BE2C (cell line): ENCODE measurements around the gene KCNK4.
A peak's percentile ranks its signal among the peaks of the same experiment; 100 is the strongest.

ENCODE experiments used
- DNase-seq: peaks from one replicate; pipeline ENCODE4 v3.0.0-alpha.2; 2020
- H3K27me3 ChIP-seq: fragments of 250-450 bp; sonication (Bioruptor Pico); 2 replicates; pipeline ENCODE4 v1.5.1; 2020; ENCODE audit warnings: mild to moderate bottlenecking
- H3K36me3 ChIP-seq: fragments of 250-450 bp; sonication (Bioruptor Pico); 2 replicates; pipeline ENCODE4 v1.5.1; 2020; ENCODE audit warnings: mild to moderate bottlenecking
- H3K4me1 ChIP-seq: fragments of 250-450 bp; sonication (Bioruptor Pico); 2 replicates; pipeline ENCODE4 v1.5.1; 2020
- H3K4me3 ChIP-seq: 2 replicates; pipeline ENCODE4 v1.5.1; 2011; ENCODE audit warnings: low read depth, low read length
- H3K9me3 ChIP-seq: fragments of 250-450 bp; sonication (Bioruptor Pico); 2 replicates; pipeline ENCODE4 v1.5.1; 2020
- TF ChIP-seq, protein P1 (sequence below): IDR thresholded peaks from 2 replicates; pipeline ENCODE4 v1.5.1; 2012; ENCODE audit warnings: mild to moderate bottlenecking, low read depth, low read length

KCNK4 gene

DNA sequence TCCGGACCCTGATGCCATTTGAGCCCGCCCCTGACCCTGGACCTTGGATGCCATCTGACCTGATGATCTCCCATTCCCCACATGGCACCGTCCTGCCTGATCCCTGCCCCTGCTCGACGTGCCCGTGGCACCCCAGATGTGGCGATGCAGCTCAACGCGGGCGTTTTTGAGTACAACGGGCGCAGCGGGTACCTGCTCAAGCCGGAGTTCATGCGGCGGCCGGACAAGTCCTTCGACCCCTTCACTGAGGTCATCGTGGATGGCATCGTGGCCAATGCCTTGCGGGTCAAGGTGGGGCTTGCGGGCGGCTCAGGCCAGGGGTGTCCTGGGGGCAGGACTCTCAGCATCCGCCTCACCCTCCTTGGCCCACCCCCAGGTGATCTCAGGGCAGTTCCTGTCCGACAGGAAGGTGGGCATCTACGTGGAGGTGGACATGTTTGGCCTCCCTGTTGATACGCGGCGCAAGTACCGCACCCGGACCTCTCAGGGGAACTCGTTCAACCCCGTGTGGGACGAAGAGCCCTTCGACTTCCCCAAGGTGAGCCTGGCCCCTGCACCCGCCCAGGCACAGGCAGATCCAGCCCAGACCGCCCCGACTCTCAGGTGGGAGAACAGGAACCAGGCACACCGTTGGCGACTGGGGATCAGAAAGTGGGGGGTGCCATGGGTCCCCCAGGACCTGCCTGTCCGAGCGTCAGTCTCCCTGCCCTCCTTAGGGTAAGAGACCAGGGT is 28.7 kb upstream of the KCNK4 start:
- Histone ChIP-seq H3K4me1 (peaks cover 16% of the 10 kb centered on the region), H3K4me3 (no peak overlapping the region), H3K27me3 (no peaks in the 10 kb centered on the region), H3K9me3 (no peaks in the 10 kb centered on the region), H3K36me3 (peaks cover 6% of the 10 kb centered on the region)
- TF ChIP-seq, protein P1, sequence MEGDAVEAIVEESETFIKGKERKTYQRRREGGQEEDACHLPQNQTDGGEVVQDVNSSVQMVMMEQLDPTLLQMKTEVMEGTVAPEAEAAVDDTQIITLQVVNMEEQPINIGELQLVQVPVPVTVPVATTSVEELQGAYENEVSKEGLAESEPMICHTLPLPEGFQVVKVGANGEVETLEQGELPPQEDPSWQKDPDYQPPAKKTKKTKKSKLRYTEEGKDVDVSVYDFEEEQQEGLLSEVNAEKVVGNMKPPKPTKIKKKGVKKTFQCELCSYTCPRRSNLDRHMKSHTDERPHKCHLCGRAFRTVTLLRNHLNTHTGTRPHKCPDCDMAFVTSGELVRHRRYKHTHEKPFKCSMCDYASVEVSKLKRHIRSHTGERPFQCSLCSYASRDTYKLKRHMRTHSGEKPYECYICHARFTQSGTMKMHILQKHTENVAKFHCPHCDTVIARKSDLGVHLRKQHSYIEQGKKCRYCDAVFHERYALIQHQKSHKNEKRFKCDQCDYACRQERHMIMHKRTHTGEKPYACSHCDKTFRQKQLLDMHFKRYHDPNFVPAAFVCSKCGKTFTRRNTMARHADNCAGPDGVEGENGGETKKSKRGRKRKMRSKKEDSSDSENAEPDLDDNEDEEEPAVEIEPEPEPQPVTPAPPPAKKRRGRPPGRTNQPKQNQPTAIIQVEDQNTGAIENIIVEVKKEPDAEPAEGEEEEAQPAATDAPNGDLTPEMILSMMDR = no peak
- DNase-seq = no peak

DNA sequence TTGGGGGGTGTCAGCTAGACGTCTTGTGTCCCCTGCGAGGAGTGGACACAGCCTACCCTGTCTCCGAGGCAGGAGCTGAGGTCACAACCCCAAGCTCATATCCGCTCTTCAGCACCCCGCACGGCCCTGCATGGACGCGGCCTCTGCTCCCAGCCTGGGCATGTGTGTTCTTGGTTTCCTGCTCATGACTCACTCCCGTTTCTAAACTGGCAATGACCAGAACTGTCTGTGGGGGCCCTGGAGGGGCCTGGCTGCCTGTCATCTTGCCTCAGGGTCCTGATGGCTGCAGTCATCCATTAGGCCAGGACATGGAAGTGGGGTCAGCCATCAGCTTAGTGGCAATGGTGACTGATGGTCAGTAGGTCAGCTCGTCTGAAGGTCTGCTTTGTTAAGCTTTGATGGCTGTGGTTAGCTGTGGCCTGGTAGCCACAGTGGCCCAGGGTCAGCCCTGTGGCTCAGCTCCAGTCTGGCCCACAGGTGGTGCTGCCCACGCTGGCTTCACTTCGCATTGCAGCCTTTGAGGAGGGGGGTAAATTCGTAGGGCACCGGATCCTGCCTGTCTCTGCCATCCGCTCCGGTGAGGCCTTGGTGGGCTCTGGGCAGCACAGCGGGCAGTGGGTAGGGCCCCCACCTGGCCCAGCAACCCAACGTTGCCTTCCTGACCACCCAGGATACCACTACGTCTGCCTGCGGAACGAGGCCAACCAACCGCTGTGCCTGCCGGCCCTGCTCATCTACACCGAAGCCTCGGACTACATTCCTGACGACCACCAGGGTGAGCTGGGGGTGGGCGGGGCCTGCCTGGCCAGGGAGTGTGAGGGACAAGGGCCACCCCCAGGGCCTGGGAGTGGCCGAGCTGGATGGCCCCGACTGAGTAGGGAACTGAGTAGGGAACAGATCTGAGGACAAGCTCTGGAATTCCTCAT is 27.8 kb upstream of the KCNK4 start:
- Histone ChIP-seq H3K36me3 (peaks cover 6% of the 10 kb centered on the region), H3K4me3 (no peak overlapping the region), H3K9me3 (no peaks in the 10 kb centered on the region), H3K27me3 (no peaks in the 10 kb centered on the region), H3K4me1 (peaks cover 19% of the 10 kb centered on the region)
- DNase-seq = no peak
- TF ChIP-seq, protein P1 = no peak

DNA sequence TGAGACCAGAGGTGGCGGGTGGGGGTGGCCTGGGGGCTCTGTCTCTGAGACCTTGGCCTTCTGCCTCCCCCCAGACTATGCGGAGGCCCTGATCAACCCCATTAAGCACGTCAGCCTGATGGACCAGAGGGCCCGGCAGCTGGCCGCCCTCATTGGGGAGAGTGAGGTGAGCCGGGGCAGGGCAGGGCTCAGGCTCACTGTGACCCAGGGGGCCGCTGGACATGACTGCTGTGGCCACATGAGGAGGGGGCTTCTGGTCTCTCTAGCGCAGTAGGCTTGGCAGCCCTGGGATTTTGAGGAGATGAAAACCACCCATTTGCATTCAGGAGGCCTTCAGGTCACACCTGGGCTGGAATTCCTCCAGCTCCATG is 27.2 kb upstream of the KCNK4 start:
- Histone ChIP-seq H3K4me3 (no peak overlapping the region), H3K27me3 (no peaks in the 10 kb centered on the region), H3K36me3 (peaks cover 3% of the 10 kb centered on the region), H3K4me1 (peaks cover 21% of the 10 kb centered on the region), H3K9me3 (no peaks in the 10 kb centered on the region)
- no peak for DNase-seq
- TF ChIP-seq, protein P1 = no peak

DNA sequence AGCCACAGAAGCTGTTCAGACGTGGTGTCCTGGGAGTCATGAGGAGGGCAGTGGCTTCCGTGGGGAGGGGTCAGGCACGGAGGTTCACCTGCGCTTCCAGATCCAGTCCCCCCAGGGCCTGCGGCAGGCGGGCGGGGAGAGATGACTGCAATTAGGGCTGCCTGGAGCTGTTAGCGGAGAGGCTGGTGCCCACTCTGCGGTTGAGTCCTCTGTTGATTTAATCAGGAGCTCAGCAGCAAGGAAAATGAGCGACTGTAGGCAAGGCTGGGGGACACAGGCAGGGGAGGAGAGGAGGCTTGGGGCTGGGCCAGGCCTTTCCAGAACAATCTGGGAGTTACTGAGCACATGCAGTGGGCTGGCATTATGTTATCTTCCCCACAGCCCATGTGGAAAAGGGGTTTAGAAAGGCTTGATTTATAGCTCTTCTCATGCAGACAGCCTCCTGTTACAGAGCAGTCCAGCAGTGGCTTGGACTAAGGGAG is 26.7 kb upstream of the KCNK4 start:
- DNase-seq = peak; percentile 70
- TF ChIP-seq, protein P1 = no peak
- peaks cover 3% of the 10 kb centered on the region for H3K36me3 ChIP-seq
- H3K4me3 ChIP-seq = no peak overlapping the region
- H3K27me3 ChIP-seq = no peaks in the 10 kb centered on the region
- peaks cover 21% of the 10 kb centered on the region for H3K4me1 ChIP-seq
- no peaks in the 10 kb centered on the region for H3K9me3 ChIP-seq

DNA sequence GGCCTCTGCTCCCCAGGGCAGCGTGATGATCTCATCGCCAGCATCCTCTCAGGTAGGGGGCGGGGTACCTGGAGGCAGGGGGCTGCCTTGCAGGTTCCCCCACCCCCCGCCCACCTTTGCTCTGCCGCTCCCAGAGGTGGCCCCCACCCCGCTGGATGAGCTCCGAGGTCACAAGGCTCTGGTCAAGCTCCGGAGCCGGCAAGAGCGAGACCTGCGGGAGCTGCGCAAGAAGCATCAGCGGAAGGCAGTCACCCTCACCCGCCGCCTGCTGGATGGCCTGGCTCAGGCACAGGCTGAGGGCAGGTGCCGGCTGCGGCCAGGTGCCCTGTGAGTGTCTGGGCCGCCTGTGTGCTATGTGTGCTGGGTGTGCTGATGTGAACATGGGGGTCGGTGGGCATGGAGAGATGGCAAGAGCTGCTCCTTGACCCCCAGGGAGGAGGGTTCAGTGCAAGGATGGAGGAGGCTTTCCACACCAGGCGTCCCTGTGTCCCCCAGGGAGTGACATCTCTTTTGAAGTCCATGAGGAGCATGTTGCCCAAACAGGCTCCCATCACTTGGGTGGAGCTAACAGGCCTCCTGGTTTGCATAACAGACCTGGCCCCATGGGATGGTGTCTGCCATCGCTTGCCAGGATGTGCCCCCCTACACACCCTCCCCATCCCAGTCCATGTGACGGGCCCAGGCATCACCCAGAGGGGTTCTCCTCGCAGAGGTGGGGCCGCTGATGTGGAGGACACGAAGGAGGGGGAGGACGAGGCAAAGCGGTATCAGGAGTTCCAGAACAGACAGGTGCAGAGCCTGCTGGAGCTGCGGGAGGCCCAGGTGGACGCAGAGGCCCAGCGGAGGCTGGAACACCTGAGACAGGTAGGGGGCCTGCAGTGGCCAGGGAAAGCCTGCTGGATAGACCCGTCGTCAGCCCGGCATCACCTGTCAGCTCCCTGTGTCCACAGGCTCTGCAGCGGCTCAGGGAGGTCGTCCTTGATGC is 25.6 kb upstream of the KCNK4 start:
- TF ChIP-seq, protein P1 = no peak
- Histone ChIP-seq H3K36me3 (peaks cover 3% of the 10 kb centered on the region), H3K4me1 (peaks cover 21% of the 10 kb centered on the region), H3K27me3 (no peaks in the 10 kb centered on the region), H3K4me3 (no peak overlapping the region), H3K9me3 (no peaks in the 10 kb centered on the region)
- no peak for DNase-seq
